Measurements from ENCODE around the gene ARHGAP30. TPM values are rescaled to one million over a fixed set of nuclear protein-coding genes. Genes with fewer than 3 reads are reported as not detected.

ARHGAP30 gene
- total and polyA plus RNA-seq, 2 of the 8 experiments (the other 6 are each of a cell fraction or from before 2014, with no cell fraction given): 0.27 to 0.39 TPM

- peak overlapping the region; percentile 73 for H4K91ac ChIP-seq (replicated peaks; ENCODE audit: insufficient read length, low read length)
- no peaks in the 10 kb centered on the region for H3K27me3 ChIP-seq (replicated peaks in 1 of 4; ENCODE audit: control insufficient read depth in 3 of 4, extremely low read depth in 1 of 4, insufficient read depth in 3 of 4, low read length in 3 of 4)
- no peak overlapping the region for H3K23ac ChIP-seq (ENCODE audit: insufficient read length)
- peak overlapping the region; percentile 26 for H3K56ac ChIP-seq (replicated peaks; ENCODE audit: insufficient read length, low read depth, low read length)
- no peak overlapping the region for H3K27ac ChIP-seq (ENCODE audit: low read depth, low read length)
- no peak overlapping the region for H3K4ac ChIP-seq (replicated peaks; ENCODE audit: insufficient read length, low read depth, low read length)
- H2AK5ac ChIP-seq (ENCODE audit: low read depth, low read length): no peak overlapping the region
- peaks cover 0 to 3% of the 10 kb centered on the region in 2 experiments for H4K20me1 ChIP-seq (replicated peaks in 1 of 2; ENCODE audit: control insufficient read depth in 1 of 2, insufficient read depth in 2 of 2, low read length in 2 of 2)
- no peak for FAIRE-seq
- H4K8ac ChIP-seq (ENCODE audit: extremely low read depth, insufficient read depth, low read length): peak overlapping the region; percentile 80
- no peaks in the 10 kb centered on the region for H3K79me2 ChIP-seq (ENCODE audit: control insufficient read depth in 1 of 2, insufficient read depth in 2 of 2, low read length in 2 of 2)
- no peaks in the 10 kb centered on the region for H3K23me2 ChIP-seq (ENCODE audit: low read depth, low read length)
- H2BK120ac ChIP-seq (replicated peaks; ENCODE audit: low read depth, low read length): peak overlapping the region; percentile 67
- no peak overlapping the region for H2BK20ac ChIP-seq (ENCODE audit: low read length)
- no peak overlapping the region for H3K18ac ChIP-seq (ENCODE audit: extremely low read depth, low read length)
- H3K14ac ChIP-seq (ENCODE audit: insufficient read length): no peak overlapping the region
- no peak for DNase-seq (ENCODE audit: low read depth in 1 of 2, low spot score in 2 of 2)
- 79% methylated on average over 12 of the region's 12 CpGs; no CpG with 5 or more reads in 1 of the 2 experiments for WGBS, 2 experiments (ENCODE audit: extremely low coverage in 1 of 2, insufficient coverage in 1 of 2, insufficient read length in 1 of 2, insufficient replicate concordance in 2 of 2, low coverage in 1 of 2, low lambda C conversion rate in 2 of 2, missing lambda C conversion rate in 1 of 2)
- no peaks in the 10 kb centered on the region for H3K79me1 ChIP-seq (ENCODE audit: low read depth, low read length)
- H3K4me2 ChIP-seq (ENCODE audit: insufficient read depth in 1 of 2, low read depth in 2 of 2, low read length in 2 of 2): no peak overlapping the region
- no peaks in the 10 kb centered on the region for H3K36me3 ChIP-seq (ENCODE audit: control insufficient read depth in 2 of 4, insufficient read depth in 4 of 4, low read length in 3 of 4)
- H3K4me3 ChIP-seq (ENCODE audit: extremely low read depth in 1 of 4, insufficient read depth in 2 of 4, low read depth in 3 of 4, low read length in 4 of 4): no peak overlapping the region
- H3K9ac ChIP-seq (replicated peaks in 1 of 4; ENCODE audit: extremely low read depth in 1 of 4, low read depth in 3 of 4, low read length in 3 of 4): no peak overlapping the region
- no peak overlapping the region for H2AFZ ChIP-seq (ENCODE audit: low read length)
- CTCF ChIA-PET (ENCODE audit: partially characterized antibody): interaction anchor here (0.6 to 17.8 kb wide), 6 partner anchors 9 to 1115 kb away, joined by 3 to 282 read pairs (median 24); partner anchors contain the start of genes KLHDC9 and NECTIN4
- H4K5ac ChIP-seq (ENCODE audit: insufficient read length, low read depth, low read length): no peak overlapping the region
- POLR2A ChIA-PET (ENCODE audit: partially characterized antibody): interaction anchor here (0.9 to 1.5 kb wide), 2 partner anchors 10 to 22 kb away, joined by 3 to 5 read pairs; no protein-coding TSS in a partner anchor
- H2BK5ac ChIP-seq (ENCODE audit: low read depth, low read length): peak overlapping the region; percentile 28; the same call in 1 of the 2 replicates
- H3K9me3 ChIP-seq (ENCODE audit: insufficient read depth in 2 of 2, low read depth in 1 of 2, low read length in 1 of 2): no peaks in the 10 kb centered on the region
- peaks cover 0 to 1% (median under 1%) of the 10 kb centered on the region in 4 experiments; a peak in 2 of 7 replicates for H3K4me1 ChIP-seq (replicated peaks in 1 of 4; ENCODE audit: control insufficient read depth in 3 of 4, insufficient read depth in 4 of 4, low read length in 3 of 4)
- no peak overlapping the region; the same call in 1 of the 2 replicates for H2BK12ac ChIP-seq (ENCODE audit: low read depth, low read length)
- peak overlapping the region; percentile 6; the same call in 1 of the 2 replicates for H2BK15ac ChIP-seq (ENCODE audit: low read length)
- TF ChIP-seq MAX (IDR thresholded peaks at IDR 0.05): no peak
- no peak for TF ChIP-seq SAP30 (IDR thresholded peaks at IDR 0.05; ENCODE audit: insufficient read depth, insufficient replicate concordance, low read length)
- TF ChIP-seq EP300 (IDR thresholded peaks at IDR 0.05; ENCODE audit: borderline replicate concordance in 1 of 2, low read depth in 2 of 2, low read length in 2 of 2): no peak
- TF ChIP-seq TBP (IDR thresholded peaks at IDR 0.05; ENCODE audit: low read depth, low read length): no peak
- TF ChIP-seq CHD1 (IDR thresholded peaks at IDR 0.05; ENCODE audit: low read depth, low read length): no peak
- TF ChIP-seq RXRA (IDR thresholded peaks at IDR 0.05; ENCODE audit: insufficient read depth, low read depth, low read length): no peak
- no peak for TF ChIP-seq JUND (IDR thresholded peaks at IDR 0.05; ENCODE audit: low read length)
- TF ChIP-seq ATF3 (IDR thresholded peaks at IDR 0.05; ENCODE audit: insufficient read depth, low read depth, low read length): no peak
- no peak for TF ChIP-seq USF2 (IDR thresholded peaks at IDR 0.05; ENCODE audit: low read length)
These were observed 5.1 kb upstream of the ARHGAP30 start for GRCh38 chr1:161074676-161075368.

Measured in H1 (cell line).